ENCODE results near the gene TMEM221. TPM values are rescaled to one million over a fixed set of nuclear protein-coding genes. Genes with fewer than 3 reads are reported as not detected.

The TMEM221 gene
- total RNA-seq, 2 donors from 2014 or later, result not detected

DNA sequence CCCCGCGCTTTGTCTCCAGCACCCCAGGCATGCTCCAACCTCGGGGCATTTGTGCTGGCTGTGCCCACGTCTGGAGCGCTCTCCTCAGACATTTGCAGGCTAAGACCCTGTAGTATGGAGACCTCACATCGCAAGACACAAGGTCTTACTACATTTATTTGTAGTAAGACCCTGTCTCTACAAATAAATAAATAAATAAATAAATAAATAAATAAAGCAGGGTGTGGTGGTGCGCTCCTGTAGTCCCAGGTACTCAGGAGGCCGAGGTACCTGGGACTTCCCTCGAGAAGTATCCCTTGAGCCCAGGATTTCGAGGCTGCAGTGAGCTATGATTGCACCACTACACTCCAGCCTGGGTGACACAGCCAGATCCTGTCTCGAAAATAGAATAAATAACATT, 7.7 kb upstream of the TMEM221 start:
- no peaks in the 10 kb centered on the region for H3K9me3 ChIP-seq
- TF ChIP-seq, protein P1, sequence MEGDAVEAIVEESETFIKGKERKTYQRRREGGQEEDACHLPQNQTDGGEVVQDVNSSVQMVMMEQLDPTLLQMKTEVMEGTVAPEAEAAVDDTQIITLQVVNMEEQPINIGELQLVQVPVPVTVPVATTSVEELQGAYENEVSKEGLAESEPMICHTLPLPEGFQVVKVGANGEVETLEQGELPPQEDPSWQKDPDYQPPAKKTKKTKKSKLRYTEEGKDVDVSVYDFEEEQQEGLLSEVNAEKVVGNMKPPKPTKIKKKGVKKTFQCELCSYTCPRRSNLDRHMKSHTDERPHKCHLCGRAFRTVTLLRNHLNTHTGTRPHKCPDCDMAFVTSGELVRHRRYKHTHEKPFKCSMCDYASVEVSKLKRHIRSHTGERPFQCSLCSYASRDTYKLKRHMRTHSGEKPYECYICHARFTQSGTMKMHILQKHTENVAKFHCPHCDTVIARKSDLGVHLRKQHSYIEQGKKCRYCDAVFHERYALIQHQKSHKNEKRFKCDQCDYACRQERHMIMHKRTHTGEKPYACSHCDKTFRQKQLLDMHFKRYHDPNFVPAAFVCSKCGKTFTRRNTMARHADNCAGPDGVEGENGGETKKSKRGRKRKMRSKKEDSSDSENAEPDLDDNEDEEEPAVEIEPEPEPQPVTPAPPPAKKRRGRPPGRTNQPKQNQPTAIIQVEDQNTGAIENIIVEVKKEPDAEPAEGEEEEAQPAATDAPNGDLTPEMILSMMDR (IDR thresholded peaks at IDR 0.05), result no peak
- DNase-seq (ENCODE audit: low spot score) (no peak), ATAC-seq (ENCODE audit: insufficient number of reproducible peaks, low FRiP score, low read depth) (no peak)
- no peaks in the 10 kb centered on the region for H3K4me1 ChIP-seq (ENCODE audit: control insufficient read depth in 1 of 2, low read depth in 2 of 2)
- no peaks in the 10 kb centered on the region for H3K36me3 ChIP-seq
- H3K27ac ChIP-seq, result no peak overlapping the region
- peaks cover 20% of the 10 kb centered on the region for H3K27me3 ChIP-seq (replicated peaks; ENCODE audit: insufficient read depth)
- H3K4me3 ChIP-seq, result no peak overlapping the region

DNA sequence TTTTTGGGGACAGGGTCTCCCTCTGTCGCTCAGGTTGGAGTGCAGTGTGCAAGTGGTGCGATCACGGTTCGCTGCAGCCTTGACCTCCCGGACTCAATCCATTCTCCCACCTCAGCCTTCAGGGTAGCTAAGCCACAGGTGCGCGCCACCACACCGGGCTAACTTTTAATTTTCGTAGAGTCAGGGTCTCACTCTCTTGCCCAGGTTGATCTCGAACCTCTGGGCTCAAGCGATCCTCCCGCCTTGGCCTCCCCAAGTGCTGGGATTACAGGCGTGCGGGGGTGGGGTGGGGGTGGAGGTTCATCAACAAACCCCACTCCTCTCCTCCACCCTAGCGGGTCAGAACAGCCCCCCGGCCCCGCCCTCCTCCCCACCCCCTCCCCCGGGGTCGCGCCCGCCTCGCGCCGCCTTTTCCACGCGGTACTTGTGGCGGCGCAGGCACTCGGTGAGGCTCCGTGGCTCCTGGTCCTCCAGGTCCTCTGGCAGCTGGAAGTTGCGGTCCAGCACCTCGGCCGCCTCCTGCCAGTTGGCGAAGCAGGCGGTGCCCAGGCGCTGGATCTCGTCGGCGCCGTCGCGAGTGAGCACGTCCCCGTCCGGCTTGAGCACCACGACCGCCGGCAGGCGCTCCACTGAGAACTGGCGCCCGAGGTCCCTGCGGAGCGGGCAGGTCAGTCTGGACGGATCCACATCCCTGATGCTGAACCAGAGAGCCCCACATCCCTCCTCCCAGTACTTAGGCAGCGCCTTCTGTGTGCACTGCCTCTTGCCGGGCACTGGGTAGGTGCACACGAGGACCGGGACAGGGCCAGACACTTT, 7.0 kb upstream of the TMEM221 start:
- no peak for DNase-seq (ENCODE audit: low spot score)
- H3K27me3 ChIP-seq (replicated peaks; ENCODE audit: insufficient read depth), result peaks cover 20% of the 10 kb centered on the region
- H3K4me3 ChIP-seq, result no peak overlapping the region
- no peaks in the 10 kb centered on the region for H3K4me1 ChIP-seq (ENCODE audit: control insufficient read depth in 1 of 2, low read depth in 2 of 2)
- H3K36me3 ChIP-seq, result no peaks in the 10 kb centered on the region
- no peaks in the 10 kb centered on the region for H3K9me3 ChIP-seq
- H3K27ac ChIP-seq, result no peak overlapping the region
- TF ChIP-seq, protein P1 (IDR thresholded peaks at IDR 0.05), result no peak
- no peak for ATAC-seq (ENCODE audit: insufficient number of reproducible peaks, low FRiP score, low read depth)

DNA sequence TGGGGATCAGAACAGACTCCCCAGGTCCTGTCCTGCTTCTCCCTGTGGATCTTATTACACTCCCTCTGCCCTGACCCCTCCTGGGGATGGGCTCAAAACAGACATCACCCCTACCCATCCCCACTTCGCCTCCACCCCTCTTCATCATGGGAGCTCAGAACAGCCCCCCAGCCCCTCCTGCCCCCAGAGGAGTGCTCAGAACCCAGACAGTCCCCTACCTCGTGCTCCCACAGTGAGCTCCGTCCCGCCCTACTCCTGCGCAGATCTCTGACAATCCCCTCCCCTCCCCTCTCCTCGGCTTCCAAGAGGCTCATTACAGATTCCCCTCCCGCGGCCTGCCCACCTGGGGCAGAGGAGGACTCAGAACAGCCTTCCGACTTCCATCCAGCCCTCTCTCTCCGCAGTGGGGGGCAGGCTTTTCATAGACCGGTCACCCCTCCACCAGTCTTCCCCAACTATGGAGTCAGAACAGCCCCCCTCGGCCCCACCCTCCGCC, 6.2 kb upstream of the TMEM221 start:
- TF ChIP-seq, protein P1 (IDR thresholded peaks at IDR 0.05), result no peak
- DNase-seq (ENCODE audit: low spot score) (no peak), ATAC-seq (ENCODE audit: insufficient number of reproducible peaks, low FRiP score, low read depth) (no peak)
- Histone ChIP-seq H3K27me3 (replicated peaks; ENCODE audit: insufficient read depth) (peaks cover 20% of the 10 kb centered on the region), H3K9me3 (no peaks in the 10 kb centered on the region), H3K36me3 (no peaks in the 10 kb centered on the region), H3K27ac (no peak overlapping the region), H3K4me3 (no peak overlapping the region), H3K4me1 (ENCODE audit: control insufficient read depth in 1 of 2, low read depth in 2 of 2) (no peaks in the 10 kb centered on the region)

DNA sequence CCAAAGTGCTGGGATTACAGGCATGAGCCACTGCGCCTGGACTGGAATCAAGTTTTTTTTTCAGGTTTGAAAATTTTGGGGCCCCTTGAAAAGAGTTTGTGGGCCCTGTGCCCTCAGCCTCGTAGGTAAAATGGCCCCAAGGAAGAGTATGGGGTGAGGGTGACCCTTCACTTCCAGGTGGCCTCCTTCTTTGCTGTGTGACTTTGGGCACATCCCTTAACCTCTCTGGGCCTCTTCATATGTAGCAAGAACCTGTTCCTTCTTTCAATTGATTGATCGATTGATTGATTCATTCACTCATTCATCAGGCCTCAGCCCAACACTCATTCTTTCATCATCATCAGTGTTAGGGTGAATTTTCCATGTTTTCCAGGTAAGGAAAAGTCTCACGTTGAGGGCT, 3.4 kb upstream of the TMEM221 start:
- Histone ChIP-seq H3K9me3 (no peaks in the 10 kb centered on the region), H3K4me1 (ENCODE audit: control insufficient read depth in 1 of 2, low read depth in 2 of 2) (peaks cover 0 to 6% of the 10 kb centered on the region in 2 donors), H3K27ac (no peak overlapping the region), H3K27me3 (replicated peaks; ENCODE audit: insufficient read depth) (peaks cover 20% of the 10 kb centered on the region), H3K4me3 (no peak overlapping the region), H3K36me3 (no peaks in the 10 kb centered on the region)
- TF ChIP-seq, protein P1 (IDR thresholded peaks at IDR 0.05), result no peak
- ATAC-seq (ENCODE audit: insufficient number of reproducible peaks, low FRiP score, low read depth) (no peak), DNase-seq (ENCODE audit: low spot score) (no peak)

DNA sequence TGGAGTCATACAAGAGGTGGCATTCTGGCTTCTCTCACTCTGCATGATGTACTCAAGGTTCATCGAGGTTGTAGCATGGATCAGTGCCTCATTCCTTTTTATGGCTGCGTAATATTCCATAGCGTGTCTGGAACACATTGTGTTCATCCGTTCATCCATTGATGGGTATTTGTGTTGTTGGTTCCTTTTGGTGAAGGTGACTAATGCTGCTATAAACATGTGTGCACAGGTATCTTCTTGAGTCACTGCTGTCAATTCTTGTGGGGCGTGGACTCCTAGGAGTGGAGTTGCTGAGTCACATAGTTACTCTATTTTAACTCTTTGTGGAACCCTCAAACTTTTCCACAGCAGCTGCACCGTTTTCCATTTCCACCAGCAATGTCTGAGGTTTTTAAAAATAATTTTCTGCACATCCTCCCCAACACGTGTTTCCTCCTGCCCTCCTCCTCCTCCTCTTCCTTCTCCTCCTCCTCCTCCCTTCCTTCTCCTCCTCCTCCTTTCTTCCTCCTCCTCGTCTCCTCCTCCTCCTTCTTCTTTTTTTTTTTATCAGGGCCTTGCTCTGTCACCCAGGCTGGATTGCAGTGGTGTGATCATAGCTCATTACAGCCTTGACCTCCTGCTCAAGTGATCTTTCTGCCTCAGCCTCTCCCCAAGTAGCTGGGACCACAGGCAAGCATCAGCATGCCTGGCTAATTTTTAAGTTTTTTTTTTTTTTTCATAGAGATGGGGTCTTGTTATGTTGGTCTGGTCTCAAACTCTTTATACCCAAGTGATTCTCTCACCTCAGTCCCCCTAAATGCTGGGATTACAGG, 2.0 kb upstream of the TMEM221 start:
- ATAC-seq (ENCODE audit: insufficient number of reproducible peaks, low FRiP score, low read depth) (no peak), DNase-seq (ENCODE audit: low spot score) (no peak)
- Histone ChIP-seq H3K27me3 (replicated peaks; ENCODE audit: insufficient read depth) (peaks cover 15% of the 10 kb centered on the region), H3K9me3 (no peaks in the 10 kb centered on the region), H3K4me1 (ENCODE audit: control insufficient read depth in 1 of 2, low read depth in 2 of 2) (peaks cover 0 to 6% of the 10 kb centered on the region in 2 donors), H3K36me3 (no peaks in the 10 kb centered on the region), H3K4me3 (no peak overlapping the region), H3K27ac (no peak overlapping the region)
- TF ChIP-seq, protein P1 (IDR thresholded peaks at IDR 0.05), result no peak

Measured in thoracic aorta (tissue), 2 donors.